GM12892 (cell line): ENCODE data around the gene CDKAL1.

ENCODE experiments used
- POLR2A ChIP-seq: IDR thresholded peaks from 2 replicates; pipeline ENCODE4 v1.6.1; 2011; ENCODE audit warnings: low read depth, low read length, control low read depth
- POLR2AphosphoS5 ChIP-seq: IDR thresholded peaks from 2 replicates; pipeline ENCODE4 v1.6.1; 2011; ENCODE audit warnings: low read depth, low read length, control low read depth

DNA sequence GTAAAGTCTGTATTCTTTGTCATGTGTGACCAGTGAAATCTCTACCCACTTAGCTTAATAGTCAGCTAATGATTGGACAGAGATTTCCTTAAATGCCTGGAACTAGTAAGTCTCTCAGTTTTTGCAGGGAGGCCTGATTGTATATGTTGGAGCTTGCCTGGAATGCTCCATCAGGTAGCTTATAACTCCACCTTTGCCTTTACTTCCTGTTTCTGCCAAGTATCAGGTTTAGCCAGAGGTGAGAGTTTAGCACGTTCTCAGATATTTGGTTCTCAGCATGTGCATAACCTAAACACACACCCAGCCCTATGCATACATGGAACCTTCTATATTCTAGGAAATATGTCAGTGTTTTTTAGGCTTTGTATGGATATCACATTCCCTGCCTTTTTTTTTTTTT, 435.3 kb downstream of the CDKAL1 start:
- TF ChIP-seq POLR2AphosphoS5 (no peak), POLR2A (no peak)
